ENCODE results near the gene FGD2. TPM values are rescaled to one million over a fixed set of nuclear protein-coding genes. Genes with fewer than 3 reads are reported as not detected.

FGD2 gene
- total RNA-seq, 1 donor from 2014 or later: not detected

DNA sequence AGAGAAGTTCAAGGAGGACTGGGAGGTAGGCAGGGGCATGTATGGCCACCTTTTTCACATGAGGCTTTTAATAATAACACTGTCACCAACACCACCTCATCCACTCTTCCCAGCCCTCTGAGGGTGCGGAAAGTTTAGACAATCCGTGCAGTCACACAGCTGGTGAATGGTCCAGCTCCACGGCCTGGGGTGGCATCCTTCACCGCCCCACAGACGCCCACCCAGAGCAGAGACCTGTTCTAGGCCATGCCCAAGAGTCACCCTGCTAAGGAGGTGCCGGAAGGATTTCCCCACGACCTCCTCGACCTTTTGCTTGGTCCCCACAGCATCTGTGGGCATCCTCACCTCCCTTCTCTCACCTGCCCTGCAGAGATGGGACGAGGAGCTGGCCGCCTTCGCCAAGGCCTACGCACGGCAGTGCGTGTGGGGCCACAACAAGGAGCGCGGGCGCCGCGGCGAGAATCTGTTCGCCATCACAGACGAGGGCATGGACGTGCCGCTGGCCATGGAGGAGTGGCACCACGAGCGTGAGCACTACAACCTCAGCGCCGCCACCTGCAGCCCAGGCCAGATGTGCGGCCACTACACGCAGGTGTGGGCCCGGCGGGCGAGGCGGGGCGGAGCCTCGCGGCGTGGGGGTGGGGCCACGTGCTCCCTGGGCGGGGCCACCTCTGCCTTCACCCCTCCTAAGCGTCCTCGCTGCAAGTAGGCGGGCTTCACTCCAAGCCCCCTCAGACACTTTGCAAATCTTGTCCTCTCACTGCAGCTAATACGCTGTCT, 46.5 kb upstream of the FGD2 start:
- no peak for DNase-seq (ENCODE audit: low spot score in 2 of 2, unreplicated experiment in 2 of 2)
- Mint-ChIP-seq H3K4me1 (peaks cover 5% of the 10 kb centered on the region), H3K27ac (no peak overlapping the region), H3K9me3 (no peaks in the 10 kb centered on the region), H3K36me3 (no peaks in the 10 kb centered on the region), H3K27me3 (ENCODE audit: low read depth) (no peaks in the 10 kb centered on the region), H3K4me3 (no peak overlapping the region)
- TF ChIP-seq, protein P1, sequence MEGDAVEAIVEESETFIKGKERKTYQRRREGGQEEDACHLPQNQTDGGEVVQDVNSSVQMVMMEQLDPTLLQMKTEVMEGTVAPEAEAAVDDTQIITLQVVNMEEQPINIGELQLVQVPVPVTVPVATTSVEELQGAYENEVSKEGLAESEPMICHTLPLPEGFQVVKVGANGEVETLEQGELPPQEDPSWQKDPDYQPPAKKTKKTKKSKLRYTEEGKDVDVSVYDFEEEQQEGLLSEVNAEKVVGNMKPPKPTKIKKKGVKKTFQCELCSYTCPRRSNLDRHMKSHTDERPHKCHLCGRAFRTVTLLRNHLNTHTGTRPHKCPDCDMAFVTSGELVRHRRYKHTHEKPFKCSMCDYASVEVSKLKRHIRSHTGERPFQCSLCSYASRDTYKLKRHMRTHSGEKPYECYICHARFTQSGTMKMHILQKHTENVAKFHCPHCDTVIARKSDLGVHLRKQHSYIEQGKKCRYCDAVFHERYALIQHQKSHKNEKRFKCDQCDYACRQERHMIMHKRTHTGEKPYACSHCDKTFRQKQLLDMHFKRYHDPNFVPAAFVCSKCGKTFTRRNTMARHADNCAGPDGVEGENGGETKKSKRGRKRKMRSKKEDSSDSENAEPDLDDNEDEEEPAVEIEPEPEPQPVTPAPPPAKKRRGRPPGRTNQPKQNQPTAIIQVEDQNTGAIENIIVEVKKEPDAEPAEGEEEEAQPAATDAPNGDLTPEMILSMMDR (IDR thresholded peaks at IDR 0.05; ENCODE audit: unreplicated experiment): no peak

DNA sequence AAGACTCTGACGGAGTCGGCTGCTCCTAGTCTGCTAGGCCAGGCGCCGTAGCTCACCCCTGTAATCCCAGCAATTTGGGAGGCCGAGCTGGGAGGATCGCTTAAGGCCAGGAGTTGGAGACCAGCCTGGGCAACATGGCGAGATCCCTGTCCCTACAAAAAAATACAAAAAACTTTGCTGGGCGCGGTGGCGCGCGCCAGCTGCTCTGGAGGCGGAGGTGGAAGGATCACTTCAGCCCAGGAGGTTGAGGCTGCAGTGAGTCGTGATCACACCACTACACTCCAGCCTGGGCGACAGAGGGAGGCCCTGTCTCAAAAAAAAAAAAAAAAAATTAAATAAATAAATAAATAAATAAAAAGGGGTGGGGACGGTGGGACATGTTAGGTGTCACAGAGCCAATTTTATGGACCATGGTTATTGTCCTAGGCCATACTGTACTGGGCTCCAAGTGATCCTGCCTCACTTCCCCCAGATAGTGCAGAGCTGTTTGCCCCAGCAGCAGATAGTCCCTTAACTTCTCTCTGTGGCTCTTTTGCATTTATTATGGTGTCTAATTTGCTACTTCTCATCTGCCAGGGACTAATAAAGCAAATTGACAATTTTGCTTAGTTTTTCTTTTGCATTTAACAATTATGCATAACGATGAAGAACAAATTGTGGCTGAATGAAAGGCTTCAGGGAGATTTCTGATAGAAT, 45.8 kb upstream of the FGD2 start:
- Mint-ChIP-seq H3K36me3 (no peaks in the 10 kb centered on the region), H3K4me1 (peaks cover 13% of the 10 kb centered on the region), H3K4me3 (no peak overlapping the region), H3K27me3 (ENCODE audit: low read depth) (no peaks in the 10 kb centered on the region), H3K9me3 (no peaks in the 10 kb centered on the region), H3K27ac (no peak overlapping the region)
- no peak for DNase-seq (ENCODE audit: low spot score in 2 of 2, unreplicated experiment in 2 of 2)
- TF ChIP-seq, protein P1 (IDR thresholded peaks at IDR 0.05; ENCODE audit: unreplicated experiment): no peak

DNA sequence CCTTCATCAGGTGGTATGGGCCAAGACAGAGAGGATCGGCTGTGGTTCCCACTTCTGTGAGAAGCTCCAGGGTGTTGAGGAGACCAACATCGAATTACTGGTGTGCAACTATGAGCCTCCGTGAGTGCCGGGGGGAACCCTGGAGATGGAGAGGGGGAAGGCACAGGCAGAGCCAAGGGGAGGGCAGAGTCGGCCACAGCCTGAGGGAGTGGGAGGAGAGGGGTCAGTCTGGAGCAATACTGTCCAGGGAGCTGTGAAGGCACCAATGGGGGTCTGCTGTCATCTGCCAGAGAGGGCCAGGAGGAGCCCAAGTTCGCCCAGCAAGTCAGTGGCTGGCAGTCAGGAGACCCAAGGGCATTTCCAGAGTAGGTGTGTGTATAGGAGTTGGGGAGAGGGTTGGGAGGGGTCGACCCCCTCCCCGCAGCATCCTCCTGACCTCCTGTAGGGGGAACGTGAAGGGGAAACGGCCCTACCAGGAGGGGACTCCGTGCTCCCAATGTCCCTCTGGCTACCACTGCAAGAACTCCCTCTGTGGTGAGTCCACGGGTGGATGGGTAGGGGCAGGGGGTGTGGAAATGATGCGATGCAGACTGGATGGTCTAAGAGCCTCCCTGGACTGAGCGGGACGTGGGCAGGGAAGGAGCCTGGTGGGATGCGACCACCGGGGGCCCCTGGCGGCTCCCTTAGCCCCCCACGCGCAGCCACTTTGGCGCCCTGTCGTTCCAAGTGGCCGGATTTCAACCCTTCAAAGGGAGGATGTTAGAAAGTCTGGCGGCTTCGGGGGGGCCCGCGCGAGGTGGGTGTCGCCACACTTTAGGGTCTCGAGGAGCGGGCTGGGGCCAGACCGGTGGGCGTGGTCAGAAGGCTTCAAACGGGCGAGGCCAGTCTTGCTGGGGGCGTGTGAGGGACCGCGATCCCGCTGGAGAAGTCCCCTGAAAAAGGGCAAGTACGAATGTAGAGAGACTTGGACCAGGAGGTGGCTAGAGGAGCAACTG, 43.7 kb upstream of the FGD2 start:
- no peaks in the 10 kb centered on the region for H3K9me3 Mint-ChIP-seq
- peaks cover 16% of the 10 kb centered on the region for H3K4me1 Mint-ChIP-seq
- no peak overlapping the region for H3K4me3 Mint-ChIP-seq
- H3K36me3 Mint-ChIP-seq: peaks cover 8% of the 10 kb centered on the region
- H3K27me3 Mint-ChIP-seq (ENCODE audit: low read depth): no peaks in the 10 kb centered on the region
- H3K27ac Mint-ChIP-seq: no peak overlapping the region
- DNase-seq (ENCODE audit: low spot score in 2 of 2, unreplicated experiment in 2 of 2): no peak
- TF ChIP-seq, protein P1 (IDR thresholded peaks at IDR 0.05; ENCODE audit: unreplicated experiment): no peak

DNA sequence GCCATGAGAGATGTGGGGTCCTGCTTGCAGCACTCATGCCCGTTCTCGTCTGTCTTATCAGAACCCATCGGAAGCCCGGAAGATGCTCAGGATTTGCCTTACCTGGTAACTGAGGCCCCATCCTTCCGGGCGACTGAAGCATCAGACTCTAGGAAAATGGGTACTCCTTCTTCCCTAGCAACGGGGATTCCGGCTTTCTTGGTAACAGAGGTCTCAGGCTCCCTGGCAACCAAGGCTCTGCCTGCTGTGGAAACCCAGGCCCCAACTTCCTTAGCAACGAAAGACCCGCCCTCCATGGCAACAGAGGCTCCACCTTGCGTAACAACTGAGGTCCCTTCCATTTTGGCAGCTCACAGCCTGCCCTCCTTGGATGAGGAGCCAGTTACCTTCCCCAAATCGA, 42.6 kb upstream of the FGD2 start:
- Mint-ChIP-seq H3K4me3 (no peak overlapping the region), H3K9me3 (no peaks in the 10 kb centered on the region), H3K36me3 (peaks cover 15% of the 10 kb centered on the region), H3K4me1 (peaks cover 16% of the 10 kb centered on the region), H3K27me3 (ENCODE audit: low read depth) (no peaks in the 10 kb centered on the region), H3K27ac (no peak overlapping the region)
- TF ChIP-seq, protein P1 (IDR thresholded peaks at IDR 0.05; ENCODE audit: unreplicated experiment): no peak
- DNase-seq (ENCODE audit: low spot score in 2 of 2, unreplicated experiment in 2 of 2): no peak

DNA sequence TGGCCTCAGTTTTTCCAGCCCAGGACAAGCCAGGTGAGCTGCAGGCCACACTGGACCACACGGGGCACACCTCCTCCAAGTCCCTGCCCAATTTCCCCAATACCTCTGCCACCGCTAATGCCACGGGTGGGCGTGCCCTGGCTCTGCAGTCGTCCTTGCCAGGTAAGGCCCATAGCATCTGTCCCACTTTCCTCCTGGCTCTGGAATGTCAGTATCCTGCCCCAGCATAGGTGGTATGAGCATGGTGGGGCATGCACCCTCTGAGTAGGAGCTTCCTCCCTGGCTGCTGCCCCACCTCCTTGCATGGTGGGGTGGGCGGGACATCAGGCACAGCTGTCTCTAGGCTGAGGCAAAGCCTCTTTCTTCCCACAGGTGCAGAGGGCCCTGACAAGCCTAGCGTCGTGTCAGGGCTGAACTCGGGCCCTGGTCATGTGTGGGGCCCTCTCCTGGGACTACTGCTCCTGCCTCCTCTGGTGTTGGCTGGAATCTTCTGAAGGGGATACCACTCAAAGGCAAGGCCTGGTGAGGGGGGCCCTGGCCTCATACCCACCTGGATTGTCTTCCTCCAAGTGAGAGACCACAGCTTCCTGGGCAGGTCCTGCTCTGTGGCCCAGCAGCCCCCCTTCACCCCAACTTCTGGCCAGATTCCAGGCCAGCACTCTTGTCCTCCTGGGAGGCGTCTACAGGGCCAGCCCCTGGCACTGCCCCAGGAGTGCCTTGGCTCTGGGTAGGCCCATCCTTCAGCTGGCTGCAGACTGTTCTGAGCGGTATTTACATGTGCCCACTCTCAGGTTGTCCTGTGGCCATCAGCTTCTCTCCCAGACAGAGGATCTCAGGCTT, 41.8 kb upstream of the FGD2 start:
- no peak for DNase-seq (ENCODE audit: low spot score in 2 of 2, unreplicated experiment in 2 of 2)

More for the DNA sequence above, 41.8 kb upstream of the FGD2 start:
- no peak overlapping the region for H3K27ac Mint-ChIP-seq
- H3K36me3 Mint-ChIP-seq: peaks cover 21% of the 10 kb centered on the region
- no peak overlapping the region for H3K4me3 Mint-ChIP-seq
- H3K9me3 Mint-ChIP-seq: no peaks in the 10 kb centered on the region
- peaks cover 16% of the 10 kb centered on the region for H3K4me1 Mint-ChIP-seq
- TF ChIP-seq, protein P1 (IDR thresholded peaks at IDR 0.05; ENCODE audit: unreplicated experiment): no peak
- no peaks in the 10 kb centered on the region for H3K27me3 Mint-ChIP-seq (ENCODE audit: low read depth)
